Measurements from ENCODE around the gene ZNF91.
"Not testable (repeated sequence)": the region's sequence is repeated elsewhere in the genome, so short reads cannot be mapped to it uniquely, and the experiment has no call there.

Gene ZNF91

DNA sequence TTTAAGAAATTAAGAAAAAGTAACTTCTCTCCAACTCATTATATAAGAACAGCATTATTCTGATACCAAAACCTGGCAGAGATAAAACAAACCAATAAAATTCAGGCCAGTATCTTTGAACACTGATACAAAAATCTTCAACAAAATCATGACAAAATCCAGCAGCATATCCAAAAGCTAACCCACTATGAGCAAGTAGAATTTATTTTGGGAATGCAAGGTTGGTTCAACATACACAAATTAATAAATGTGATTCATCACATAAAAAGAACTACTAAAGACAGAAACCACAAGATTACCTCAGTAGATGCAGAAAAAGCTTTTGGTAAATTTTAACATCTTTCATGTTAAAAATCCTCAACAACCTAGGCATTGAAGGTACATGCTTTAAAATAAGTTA is 12.3 kb downstream of the ZNF91 start:
- no peak for DNase-seq (ENCODE audit: insufficient read length, low spot score)
- no peak for TF ChIP-seq POLR2A (IDR thresholded peaks at IDR 0.05; ENCODE audit: low read depth, low read length)
- no peak for FAIRE-seq

DNA sequence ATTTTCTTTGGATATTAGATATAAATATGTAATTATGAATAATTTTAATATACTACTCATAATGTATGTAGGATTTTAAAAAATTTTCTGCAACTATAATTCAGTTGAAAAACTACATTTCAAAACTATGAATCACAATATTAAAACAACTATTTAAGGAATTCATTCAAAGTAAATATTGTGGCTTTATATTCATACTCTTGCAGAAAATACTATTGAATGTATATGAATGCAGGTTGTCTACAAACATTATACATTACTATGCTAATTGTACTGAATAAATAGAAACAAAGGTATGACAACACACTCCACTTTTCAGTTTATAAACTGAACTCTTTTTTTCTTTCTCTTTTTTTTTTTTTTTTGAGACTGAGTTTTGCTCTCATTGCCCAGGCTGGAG is 14.2 kb downstream of the ZNF91 start:
- no peak for TF ChIP-seq POLR2A (IDR thresholded peaks at IDR 0.05; ENCODE audit: low read depth, low read length)
- DNase-seq (ENCODE audit: insufficient read length, low spot score) (no peak), FAIRE-seq (no peak)

DNA sequence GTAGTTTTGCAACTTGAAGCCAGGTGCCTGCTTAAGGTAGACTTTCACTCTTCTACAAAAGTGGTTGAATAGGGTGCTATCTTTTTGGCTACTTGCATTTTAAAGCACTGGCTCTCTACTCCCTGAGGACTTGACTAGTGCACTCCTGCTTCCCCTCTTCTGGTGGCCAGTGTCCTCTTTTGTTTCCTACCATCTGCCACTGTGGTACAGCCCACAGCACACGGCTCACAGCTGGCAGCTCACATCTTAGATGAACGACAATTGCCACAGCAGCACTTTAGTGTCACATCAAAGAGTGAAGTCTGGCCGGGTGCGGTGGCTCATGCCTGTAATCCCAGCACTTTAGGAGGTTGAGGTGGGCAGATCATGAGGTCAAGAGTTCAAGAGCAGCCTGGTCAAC is 15.6 kb downstream of the ZNF91 start:
- not testable (repeated sequence) for FAIRE-seq; DNase-seq (ENCODE audit: insufficient read length, low spot score)

DNA sequence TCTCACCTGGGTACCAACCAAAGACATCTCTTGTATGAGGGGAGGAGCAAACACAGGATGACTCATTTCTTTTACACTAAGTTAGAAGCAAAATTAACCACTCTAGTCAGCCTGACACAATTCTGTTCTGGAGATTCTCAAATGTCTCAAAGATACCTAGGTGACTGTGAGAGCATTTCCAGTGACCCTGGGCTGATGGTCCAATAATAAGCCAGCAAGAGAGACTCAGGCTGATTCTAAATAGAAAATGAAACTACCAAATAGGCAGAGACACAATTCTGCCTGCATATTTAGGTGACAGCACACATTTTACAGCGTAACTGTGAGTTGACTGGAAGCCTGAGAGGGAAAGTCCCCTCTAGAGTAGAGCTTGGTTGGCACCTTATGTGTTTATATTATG is 16.3 kb downstream of the ZNF91 start:
- no peak for FAIRE-seq
- TF ChIP-seq POLR2A (IDR thresholded peaks at IDR 0.05; ENCODE audit: low read depth, low read length), result no peak
- no peak for DNase-seq (ENCODE audit: insufficient read length, low spot score)

DNA sequence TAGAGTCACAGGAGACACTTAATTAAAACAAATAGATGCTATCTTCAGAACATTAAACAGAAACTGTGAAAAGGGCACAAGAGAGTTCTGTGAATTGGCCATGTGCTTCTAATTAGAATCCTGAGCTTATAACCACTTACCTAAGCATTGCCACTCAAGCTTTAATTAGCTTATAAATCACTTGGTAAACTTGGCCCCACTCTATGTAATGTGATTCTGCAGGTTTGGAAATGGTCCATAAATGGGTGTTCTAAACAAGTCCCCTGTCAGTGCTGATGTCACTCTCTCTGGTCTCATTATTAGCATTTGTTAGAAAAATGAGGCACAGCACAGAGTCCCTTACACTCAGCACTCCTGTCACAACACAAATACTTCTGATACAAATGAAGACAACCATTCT is 18.0 kb downstream of the ZNF91 start:
- FAIRE-seq, result no peak
- TF ChIP-seq POLR2A (IDR thresholded peaks at IDR 0.05; ENCODE audit: low read depth, low read length), result no peak
- DNase-seq (ENCODE audit: insufficient read length, low spot score), result no peak

DNA sequence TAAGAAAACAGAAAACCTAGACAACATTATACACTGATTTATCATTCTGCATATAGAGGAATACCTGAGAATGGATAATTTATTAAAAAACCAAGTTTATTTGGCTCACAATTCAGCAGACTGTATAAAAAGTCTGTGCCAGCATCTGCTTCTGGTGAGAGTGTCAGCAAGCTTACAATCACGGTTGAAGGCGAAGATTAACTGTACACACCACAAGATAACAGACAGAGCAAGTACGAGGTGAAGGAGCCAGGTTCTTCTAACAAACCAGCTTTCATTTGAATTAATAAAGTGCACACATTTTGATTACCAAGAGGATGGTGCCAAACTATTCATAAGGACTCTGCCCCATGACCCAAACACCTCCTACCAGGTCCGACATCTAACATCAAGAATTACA is 28.8 kb downstream of the ZNF91 start:
- no peak for TF ChIP-seq POLR2A (IDR thresholded peaks at IDR 0.05; ENCODE audit: low read depth, low read length)
- DNase-seq (ENCODE audit: insufficient read length, low spot score), result no peak
- no peak for FAIRE-seq

DNA sequence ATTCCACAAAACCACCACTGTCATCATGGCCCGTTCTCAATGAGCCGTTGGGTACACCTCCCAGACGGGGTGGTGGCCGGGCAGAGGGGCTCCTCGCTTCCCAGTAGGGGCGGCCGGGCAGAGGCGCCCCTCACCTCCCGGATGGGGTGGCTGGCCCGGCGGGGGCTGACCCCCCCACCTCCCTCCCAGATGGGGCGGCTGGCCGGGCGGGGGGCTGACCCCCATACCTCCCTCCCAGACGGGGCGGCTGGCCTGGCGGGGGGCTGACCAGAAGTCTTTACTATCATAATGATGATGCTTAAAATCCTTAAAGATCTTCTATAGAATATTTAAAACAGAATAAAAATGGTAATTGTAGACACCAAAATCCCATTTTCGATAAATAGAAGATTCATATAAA is 29.2 kb downstream of the ZNF91 start:
- FAIRE-seq; DNase-seq (ENCODE audit: insufficient read length, low spot score): not testable (repeated sequence)

DNA sequence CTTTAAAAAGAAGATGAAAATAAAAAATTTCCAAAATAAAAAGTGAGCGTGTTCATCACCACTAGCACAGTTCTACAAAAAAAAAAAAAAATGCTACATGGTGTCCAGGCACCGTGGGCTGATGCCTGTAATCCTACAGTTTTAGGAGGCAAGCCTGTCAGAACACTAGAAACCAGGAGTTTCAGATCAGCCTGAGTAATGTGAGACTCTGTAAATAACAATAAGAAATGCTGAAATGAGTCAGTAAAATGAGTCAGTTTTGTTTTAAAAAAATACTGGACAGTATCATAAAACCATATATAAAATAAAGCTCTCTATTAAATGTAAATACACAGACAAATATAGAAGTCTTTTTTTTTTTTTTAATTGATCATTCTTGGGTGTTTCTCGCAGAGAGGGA is 30.0 kb downstream of the ZNF91 start:
- no peak for FAIRE-seq
- no peak for DNase-seq (ENCODE audit: insufficient read length, low spot score)
- TF ChIP-seq POLR2A (IDR thresholded peaks at IDR 0.05; ENCODE audit: low read depth, low read length), result no peak

DNA sequence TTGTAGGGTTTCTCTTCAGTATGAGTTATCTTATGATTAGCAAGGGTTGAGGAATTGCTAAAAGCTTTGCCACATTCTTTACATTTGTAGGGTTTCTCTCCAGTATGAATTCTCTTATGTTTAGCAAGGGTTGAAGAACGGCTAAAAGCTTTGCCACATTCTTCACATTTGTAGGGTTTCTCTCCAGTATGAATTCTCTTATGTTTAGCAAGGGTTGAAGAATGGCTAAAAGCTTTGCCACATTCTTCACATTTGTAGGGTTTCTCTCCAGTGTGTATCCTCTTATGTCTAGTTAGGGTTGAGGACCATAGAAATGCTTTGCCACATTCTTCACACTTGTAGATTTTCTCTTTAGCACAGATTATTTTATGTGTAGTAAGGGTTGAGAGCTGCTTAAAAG is 33.4 kb downstream of the ZNF91 start:
- not testable (repeated sequence) for DNase-seq (ENCODE audit: insufficient read length, low spot score); FAIRE-seq

DNA sequence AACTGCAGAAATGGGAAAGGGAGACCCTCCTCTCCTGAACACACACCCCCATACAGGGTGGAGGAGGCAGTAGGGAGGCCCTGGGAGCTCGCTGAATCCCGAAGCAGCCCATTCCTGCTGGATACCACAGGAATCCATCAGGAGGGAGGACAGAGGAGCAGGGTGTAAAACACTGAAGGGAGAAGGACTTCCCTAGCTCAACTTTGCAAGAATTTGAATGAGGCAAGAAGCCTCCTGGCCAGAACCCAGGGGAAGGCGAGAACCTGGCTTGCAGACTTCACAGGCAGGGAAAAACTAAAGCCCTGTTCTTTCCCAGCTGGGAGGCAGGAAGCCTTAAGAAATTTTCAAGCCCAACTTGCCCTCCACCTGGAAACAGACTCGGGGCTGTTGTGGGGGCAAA is 43.5 kb downstream of the ZNF91 start:
- DNase-seq (ENCODE audit: insufficient read length, low spot score), result no peak
- TF ChIP-seq POLR2A (IDR thresholded peaks at IDR 0.05; ENCODE audit: low read depth, low read length), result no peak
- no peak for FAIRE-seq

DNA sequence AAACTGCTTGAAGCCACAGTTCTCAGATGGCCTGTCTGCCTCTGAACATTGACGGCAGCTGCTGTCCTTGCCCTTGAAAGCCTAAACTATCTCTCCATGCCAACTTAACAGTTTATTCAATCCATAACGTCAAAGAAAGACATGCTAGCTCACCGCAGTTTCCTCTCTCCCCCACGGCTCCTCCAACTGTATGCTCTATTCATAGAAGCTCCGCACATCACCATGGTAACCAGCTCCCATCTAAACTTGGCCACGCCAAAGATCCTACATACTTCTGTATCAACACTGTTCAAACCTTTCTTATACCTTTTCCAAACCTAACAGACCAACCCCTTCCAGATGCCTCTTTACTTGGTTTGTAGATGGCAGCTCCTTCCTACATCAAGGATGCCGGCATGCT is 48.6 kb downstream of the ZNF91 start:
- DNase-seq (ENCODE audit: insufficient read length, low spot score) (no peak), FAIRE-seq (no peak)
- TF ChIP-seq POLR2A (IDR thresholded peaks at IDR 0.05; ENCODE audit: low read depth, low read length), result no peak

DNA sequence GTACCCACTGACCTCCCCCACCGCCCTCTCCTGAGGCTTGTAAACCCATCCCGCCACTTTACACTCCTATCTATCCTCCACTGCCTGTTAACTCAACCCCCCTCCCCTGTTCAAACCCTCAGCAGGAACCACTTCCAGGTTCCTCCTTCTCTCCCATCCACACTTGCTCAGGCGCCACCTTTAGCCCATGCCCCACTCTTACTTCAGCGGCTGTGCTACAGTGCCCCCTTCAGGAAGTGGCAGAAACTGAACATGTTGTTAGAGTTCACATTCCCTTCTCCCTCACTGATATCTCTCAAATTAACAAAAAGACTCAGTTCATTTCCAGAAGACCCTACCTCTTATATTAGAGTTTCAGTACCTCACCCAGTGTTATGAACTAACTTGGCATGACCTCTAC is 49.4 kb downstream of the ZNF91 start:
- TF ChIP-seq POLR2A (IDR thresholded peaks at IDR 0.05; ENCODE audit: low read depth, low read length), result no peak
- FAIRE-seq, result no peak
- DNase-seq (ENCODE audit: insufficient read length, low spot score), result no peak

DNA sequence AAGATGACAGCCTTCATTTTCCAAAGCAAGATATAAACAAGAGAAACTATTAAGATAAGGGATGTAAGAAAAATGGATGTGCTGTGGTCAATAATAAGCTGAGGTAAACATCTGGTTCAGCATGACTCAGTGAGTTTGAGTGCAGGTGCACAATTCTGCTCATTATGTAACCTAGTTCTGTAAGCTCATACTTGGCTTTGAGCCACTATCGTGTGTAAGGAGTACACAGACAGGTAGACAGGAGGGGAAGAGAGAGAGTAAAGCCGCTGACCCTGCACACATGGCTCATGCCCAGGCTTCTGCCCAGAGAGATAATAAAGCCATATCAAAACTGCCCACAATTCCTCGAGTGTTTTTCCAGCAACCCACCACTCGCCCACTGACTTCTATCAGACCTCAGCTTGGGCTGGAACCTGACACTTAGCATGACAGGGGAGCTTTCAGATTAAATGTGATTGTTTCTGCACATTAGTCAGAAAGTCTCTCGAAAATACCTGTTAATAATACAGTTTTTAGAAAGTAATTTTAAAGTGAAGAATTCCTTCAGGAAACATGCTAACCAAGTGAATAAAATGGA is 51.7 kb downstream of the ZNF91 start:
- no peak for TF ChIP-seq POLR2A (IDR thresholded peaks at IDR 0.05; ENCODE audit: low read depth, low read length)
- FAIRE-seq (no peak), DNase-seq (ENCODE audit: insufficient read length, low spot score) (no peak)

DNA sequence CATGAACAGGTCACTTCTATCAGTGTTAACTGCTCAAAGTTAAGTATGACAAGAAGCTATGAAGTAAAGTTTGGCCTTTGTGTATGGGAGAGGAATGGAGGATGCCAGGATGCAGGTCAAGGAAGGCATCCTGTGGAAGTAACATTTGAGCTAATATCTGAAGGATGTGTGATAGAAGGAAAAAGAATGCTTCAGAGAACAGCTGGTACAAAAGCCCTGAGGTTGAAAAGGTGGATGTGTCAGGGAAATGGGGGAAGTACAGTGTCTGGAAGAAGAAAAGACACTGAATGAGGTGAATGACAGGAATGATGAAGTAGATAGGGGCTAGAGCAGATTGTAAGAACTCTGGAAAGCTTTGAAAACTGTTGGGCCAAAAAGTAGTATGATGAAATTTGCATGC is 67.1 kb downstream of the ZNF91 start:
- no peak for FAIRE-seq
- TF ChIP-seq POLR2A (IDR thresholded peaks at IDR 0.05; ENCODE audit: low read depth, low read length), result no peak

DNA sequence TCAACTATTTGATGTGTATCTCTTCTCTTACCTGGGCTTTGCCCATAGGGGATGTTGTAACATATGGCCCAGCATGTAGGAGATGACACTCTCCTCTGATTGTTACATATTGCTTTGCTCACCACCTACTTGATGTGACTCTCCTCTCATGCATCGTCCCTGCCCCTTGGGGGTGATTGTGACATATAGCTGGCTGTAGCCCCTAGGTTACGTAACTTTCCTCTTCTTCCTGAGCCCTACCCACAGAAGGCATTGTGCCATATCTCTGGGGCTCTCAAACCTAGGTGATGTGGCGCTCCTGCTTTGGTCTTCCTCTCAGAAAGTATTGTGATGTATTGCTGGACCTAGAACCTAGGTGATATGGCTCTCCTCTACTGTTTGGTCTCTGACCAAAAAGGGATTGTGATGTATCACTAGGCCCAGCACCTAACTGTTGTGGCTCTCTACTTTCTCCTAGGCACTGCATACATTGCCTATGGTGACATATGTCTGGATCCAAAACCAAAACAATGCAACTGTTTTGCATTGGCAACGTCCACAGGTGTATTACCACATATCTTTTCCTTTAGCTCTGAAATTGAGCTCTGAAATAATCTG is 73.2 kb downstream of the ZNF91 start:
- DNase-seq (ENCODE audit: insufficient read length, low spot score) (no peak), FAIRE-seq (no peak)
- no peak for TF ChIP-seq POLR2A (IDR thresholded peaks at IDR 0.05; ENCODE audit: low read depth, low read length)

More for the DNA sequence above, 67.1 kb downstream of the ZNF91 start:
- DNase-seq (ENCODE audit: insufficient read length, low spot score), result no peak

DNA sequence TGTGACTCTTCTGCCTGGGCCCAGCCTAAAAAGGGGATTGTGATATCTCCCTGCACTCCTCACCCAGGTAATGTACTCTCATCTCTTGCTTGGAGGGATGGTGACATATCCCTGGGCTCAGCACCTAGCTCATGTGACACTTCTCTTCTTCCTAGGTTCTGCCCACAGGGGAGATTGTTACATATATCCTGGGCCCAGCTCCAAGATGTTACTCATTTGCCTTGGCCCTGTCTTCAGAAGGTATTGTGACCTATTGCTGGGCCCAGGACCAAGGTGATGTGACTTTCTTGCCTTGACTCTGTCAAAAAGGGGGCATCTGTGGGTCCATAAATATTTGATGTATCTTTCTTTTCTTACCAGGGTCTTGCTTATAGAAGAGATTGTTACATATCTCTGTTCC is 73.9 kb downstream of the ZNF91 start:
- DNase-seq (ENCODE audit: insufficient read length, low spot score), result not testable (repeated sequence)

DNA sequence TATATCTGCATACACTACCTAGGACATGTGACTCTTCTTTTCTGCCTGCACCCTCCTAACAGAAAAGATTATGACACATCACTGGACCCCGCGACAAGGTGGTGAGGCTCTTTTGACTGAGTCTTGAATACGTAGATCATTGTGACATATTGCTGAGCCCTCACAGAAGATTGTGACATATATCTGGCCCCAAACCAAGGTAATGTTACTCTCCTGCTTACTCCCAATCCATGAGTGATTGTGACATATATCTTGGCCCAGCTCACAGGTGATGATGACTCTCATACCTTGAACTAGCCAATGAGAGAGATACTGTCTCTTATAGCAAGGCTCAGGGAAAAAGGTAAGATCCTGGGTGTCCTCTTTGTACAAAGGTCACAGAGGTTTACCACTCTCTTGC is 75.7 kb downstream of the ZNF91 start:
- FAIRE-seq; DNase-seq (ENCODE audit: insufficient read length, low spot score): not testable (repeated sequence)

More for the DNA sequence above, 73.9 kb downstream of the ZNF91 start:
- FAIRE-seq, result not testable (repeated sequence)

DNA sequence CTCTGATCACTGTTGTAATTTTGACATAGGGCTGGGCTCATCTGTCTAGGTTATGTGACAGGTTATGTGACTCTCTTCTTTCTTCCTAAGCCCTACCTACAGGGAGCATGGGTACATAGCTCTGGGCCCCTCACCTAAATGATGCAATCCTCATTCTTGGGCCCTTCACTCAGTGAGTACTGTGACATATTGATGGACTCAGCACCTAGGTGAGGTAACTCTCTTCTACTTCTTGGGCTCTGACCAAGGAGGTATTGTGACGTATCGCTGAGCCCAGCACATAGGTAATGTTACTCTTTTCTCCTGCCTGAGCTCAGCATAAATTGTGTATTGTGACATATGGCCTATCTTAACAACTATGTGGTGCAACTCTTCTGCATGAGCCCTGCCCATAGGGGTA is 76.3 kb downstream of the ZNF91 start:
- DNase-seq (ENCODE audit: insufficient read length, low spot score); FAIRE-seq: not testable (repeated sequence)

Data from H54 (cell line).